Ovary (tissue), 3 donors: ENCODE results near the gene TTC36.

Experiments used
- POLR2A ChIP-seq: fragments of 450-650 bp; IDR thresholded peaks from one replicate; pipeline ENCODE4 v1.6.1; 2017; ENCODE audit warnings: antibody characterized with exemption, mild to moderate bottlenecking, moderate library complexity
- TF ChIP-seq, protein P1 (sequence below), 3 donors: fragments of 450-650 bp in 2 of 3; fragments of 200-600 bp in 1 of 3; IDR thresholded peaks; one replicate each; pipeline versions ENCODE4 v1.5.1 to v1.8.0; 2016 to 2022; ENCODE audit warnings: antibody characterized with exemption in 3 of 3, mild to moderate bottlenecking in 1 of 3
- donor health status: DM: no; HTN: no; CAD: no.

DNA sequence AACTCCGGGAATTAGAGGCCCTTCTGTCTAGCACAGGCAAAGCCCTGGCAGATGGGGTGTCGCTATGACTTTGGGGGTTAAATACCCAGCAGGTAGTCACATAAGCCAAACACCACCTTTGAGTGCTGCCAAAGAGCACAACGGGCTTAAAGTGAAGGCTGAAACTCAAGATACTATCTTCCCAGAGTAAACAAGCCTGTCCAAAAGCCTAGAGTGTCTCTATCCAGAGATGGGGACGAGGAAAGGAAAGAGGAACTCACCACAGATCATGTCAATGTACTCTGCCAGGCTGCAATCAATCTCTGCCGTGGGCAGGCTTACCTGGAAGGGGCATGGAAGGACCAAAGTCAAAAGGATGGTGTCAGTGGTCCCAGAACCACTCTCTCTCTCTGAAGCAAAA lies 18.3 kb downstream of the TTC36 start:
- TF ChIP-seq POLR2A = no peak
- TF ChIP-seq, protein P1, sequence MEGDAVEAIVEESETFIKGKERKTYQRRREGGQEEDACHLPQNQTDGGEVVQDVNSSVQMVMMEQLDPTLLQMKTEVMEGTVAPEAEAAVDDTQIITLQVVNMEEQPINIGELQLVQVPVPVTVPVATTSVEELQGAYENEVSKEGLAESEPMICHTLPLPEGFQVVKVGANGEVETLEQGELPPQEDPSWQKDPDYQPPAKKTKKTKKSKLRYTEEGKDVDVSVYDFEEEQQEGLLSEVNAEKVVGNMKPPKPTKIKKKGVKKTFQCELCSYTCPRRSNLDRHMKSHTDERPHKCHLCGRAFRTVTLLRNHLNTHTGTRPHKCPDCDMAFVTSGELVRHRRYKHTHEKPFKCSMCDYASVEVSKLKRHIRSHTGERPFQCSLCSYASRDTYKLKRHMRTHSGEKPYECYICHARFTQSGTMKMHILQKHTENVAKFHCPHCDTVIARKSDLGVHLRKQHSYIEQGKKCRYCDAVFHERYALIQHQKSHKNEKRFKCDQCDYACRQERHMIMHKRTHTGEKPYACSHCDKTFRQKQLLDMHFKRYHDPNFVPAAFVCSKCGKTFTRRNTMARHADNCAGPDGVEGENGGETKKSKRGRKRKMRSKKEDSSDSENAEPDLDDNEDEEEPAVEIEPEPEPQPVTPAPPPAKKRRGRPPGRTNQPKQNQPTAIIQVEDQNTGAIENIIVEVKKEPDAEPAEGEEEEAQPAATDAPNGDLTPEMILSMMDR (IDR thresholded peaks at IDR 0.05) = no peak
